HG03457 (cell line): ENCODE data around the gene FAM193A.
"Not testable (repeated sequence)": the region's sequence is repeated elsewhere in the genome, so short reads cannot be mapped to it uniquely, and the experiment has no call there.

Experiments
- ATAC-seq: cut with Tn5 transposase; IDR thresholded peaks from one replicate; pipeline ENCODE4 v1.9.1; 2021; ENCODE audit warnings: moderate number of reproducible peaks; ENCODE audit not compliant: unreplicated experiment

FAM193A gene

DNA sequence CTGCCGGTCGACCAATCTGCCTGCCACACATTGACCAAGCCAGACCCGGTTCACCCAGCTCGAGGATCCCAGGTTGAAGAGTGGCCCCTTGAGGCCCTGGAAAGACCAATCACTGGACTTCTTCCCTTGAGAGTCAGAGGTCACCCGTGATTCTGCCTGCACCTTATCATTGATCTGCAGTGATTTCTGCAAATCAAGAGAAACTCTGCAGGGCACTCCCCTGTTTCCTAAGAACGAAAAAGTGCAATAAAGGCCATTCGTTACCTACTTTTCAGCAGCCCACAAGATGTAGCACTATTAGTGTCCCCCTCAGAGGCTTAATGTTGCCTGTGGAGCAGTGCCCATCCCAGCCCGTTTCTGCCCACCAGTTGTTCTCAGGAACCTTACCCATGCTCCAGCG lies 22.3 kb upstream of the FAM193A start:
- ATAC-seq, result not testable (repeated sequence)

DNA sequence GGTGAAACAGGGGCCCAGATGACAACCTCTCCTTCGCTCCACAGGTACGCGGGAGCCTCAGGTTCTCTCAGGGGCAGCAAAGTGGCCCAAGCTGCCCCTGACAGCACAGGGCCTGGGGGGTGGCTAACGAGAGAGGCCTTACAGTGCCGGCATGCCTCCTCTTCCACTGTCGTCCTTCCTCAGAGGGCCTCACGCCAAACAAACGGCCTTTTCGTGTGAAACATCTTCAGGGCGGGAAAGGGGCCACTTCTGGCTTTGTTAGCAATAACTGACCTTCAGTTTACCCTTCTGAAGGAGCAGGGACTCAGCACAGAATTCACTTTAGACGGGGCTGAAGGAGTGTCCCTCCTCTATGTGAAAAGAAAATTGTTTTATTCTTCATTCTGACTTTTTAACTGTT lies 21.5 kb upstream of the FAM193A start:
- ATAC-seq, result not testable (repeated sequence)

DNA sequence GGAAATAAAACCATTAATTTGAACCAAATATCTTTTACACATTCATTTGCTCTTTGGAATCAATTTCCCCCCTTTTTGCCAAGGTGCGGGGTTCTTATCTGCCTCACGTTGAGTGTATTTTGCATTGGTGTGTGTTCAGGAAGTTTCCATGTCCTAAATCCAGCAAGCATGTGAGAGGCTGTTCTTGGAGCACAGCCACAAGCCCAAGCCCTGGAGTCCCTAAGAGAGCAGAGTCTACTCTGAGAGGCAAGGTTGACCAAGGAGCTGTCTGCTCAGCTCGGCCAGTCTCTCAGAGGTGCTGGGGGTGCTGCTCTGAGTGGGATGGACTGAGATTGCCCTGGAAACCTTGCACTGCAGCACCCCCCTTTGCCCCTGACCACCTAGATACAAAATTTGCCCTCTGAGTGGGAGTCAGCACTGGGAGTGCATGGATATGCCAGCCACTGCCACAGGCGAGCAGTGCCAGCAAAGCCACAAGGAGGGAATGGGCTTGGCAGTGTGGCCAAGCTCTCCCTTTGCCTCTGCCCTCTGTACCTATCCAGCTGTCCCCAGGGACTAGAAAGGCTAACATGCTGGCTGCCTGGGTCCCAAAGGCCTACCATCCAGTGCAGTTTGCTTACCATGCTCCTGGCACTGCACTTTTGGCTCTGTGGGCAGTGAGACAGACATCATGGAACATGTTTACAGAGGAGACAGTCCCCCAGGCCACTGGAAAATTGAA lies 20.5 kb upstream of the FAM193A start:
- ATAC-seq, result no peak

DNA sequence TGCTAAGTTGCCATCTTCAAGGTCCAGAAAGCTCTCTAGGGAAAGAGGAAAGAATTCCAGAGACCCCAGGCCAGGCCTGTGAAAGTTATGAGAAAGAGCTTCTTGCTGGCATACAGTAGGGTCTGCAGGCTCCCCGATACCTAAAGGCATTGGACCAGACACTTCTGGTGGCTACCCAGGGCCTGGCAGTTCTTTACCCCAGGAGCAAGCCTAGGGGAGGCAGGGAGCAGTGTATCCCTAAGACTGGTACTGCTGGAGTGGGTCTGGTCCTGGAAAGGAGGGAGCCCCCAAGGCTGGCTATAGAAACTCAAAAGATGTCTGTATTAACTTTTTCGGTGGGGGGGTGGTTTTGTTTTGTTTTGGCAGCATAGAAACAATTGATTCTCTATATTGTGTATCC lies 19.8 kb upstream of the FAM193A start:
- ATAC-seq, result no peak

DNA sequence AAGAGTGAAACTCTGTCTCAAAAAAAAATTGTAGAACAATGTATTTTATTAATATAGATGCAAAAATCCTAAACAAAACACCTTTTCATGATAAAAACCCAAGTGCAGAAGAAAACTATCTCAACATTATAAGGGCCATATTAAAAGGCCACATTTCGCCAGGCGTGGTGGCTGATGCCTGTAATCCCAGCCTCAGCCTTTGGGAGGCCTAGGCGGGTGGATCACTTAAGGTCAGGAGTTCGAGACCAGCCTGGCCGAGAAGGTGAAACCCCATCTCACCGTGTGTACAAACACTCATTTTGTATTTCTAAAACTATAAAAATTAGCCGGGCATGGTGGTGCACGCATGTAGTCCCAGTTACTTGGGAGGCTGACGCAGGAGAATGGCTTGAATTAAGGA lies 9.9 kb upstream of the FAM193A start:
- ATAC-seq, result no peak

DNA sequence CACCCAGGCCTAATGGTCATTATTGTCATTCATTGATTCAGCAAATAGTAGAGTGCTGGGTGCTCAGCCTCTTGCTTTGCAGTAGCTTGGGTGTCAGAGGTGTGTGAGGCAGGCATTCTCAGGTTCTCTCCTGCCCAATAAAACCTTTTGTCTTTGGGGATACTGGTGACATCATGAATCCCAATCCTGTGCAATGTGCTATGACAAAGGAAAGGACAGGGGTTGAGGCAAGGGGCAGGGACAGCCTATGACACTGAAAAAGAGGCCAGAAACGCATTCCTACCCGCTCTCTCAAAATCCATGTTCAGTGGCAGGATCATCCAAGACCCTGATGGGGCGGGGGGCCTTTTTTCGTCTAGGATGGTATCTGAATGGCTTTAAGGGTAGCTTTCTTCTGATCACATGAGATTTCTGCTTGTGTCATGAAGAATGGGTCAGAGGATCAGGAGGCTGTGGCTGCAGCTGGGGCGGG lies 1.5 kb upstream of the FAM193A start:
- ATAC-seq, result no peak

DNA sequence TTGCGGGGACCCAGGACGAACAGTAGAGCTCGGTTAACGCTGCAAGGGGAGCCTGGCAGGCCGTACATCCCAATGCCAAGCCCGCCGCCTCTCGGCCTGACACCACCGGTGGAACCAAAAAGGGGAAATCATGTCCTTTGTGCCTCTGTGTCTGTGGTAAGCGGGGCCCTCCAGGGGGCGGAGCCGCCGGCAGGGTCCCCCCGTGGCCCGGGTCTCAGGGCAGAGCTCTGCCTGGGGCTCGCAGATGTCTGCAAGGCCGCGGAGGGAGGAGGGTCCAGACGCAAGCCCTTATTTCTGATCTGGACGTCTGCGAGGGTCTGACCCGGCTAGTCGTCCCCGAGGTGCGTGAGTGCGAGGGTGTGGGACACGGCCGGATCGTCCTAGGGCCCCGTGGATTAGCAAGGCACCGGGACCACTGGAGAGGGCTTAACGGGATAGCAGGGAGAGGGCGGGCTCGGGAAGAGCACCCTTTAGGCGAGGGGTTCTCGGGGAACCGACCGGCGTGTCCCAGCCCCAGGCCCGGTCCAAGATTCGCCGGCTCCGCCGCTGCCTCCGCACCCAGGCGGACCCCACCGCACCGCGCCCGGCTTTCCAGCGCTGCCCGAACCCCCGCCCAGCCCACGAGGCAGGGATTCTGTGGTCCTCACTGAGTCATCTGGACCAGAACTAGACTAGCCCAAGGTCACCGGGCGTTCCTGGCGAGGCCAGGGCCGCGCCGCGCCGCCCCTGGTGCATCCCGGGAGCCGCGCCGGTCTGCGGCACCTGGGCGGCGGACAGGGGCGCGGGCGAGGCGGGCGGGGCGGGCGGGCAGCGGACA lies 863 bp upstream of the FAM193A start:
- ATAC-seq, result no peak

DNA sequence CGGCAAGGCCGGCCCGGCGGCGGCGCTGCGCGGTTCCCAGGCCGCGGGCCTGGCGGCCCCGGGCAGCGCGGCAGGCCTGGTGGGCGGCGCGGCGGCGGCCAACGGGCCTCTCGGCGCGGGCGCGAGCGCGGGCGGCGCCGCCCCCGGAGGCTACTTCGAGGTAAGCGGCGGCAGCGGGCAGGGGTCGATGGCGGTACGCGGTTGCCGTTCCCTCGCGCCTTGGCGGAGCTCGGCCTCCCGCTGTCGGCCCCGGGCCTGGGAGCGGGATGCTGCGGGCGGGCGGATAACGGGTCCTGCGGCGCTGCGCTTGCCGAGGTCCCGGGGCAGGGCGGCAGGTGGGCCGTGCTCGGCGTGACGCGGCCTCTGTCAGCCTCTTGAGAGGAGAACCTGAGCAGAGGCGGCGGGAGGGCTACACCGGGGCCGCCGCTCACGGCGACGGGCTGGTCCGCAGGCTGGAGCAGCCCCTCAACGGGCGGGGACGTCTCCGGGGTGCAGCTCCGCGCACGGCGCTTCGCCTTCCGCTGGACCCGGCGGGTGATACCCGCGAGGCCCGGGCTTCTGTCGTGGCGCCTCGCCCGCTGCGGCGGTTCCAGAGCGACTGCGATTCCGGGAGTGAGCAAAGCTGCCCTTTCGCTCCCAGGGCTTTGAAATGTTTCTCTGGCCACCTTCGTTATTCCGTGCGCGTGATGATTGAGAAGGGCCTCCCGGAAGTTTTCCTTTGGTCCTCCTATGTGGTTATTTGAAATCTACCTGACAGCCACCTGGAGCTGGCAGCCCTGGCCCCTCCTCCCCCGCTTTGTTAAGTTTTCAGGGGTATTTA lies 774 bp downstream of the FAM193A start:
- ATAC-seq, result peak; percentile 7

DNA sequence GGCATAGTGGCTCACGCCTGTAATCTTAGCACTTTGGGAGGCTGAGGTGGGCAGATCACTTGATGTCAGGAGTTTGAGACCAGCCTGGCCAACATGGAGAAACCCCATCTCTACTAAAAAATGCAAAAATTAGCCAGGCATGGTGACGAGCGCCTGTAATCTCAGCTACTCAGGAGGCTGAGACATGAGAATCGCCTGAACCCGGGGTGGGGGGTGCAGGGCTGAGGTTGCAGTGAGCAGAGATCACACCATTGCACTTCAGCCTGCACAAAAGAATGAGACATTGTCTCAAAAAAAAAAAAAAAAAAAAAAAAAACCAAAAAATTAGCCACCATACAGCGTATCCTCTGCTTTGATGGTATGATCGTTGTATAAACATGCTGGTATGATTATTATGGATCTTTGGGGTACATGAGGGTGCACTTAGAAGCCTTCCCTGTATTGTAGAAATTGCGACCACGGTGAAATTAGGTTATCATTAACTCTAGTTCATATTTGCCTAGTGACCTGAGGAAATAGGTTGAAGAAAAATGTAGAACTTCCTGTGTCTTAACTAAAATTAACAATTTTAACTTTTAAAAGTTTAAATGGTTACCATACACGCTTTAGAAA lies 7.2 kb downstream of the FAM193A start:
- ATAC-seq, result not testable (repeated sequence)

DNA sequence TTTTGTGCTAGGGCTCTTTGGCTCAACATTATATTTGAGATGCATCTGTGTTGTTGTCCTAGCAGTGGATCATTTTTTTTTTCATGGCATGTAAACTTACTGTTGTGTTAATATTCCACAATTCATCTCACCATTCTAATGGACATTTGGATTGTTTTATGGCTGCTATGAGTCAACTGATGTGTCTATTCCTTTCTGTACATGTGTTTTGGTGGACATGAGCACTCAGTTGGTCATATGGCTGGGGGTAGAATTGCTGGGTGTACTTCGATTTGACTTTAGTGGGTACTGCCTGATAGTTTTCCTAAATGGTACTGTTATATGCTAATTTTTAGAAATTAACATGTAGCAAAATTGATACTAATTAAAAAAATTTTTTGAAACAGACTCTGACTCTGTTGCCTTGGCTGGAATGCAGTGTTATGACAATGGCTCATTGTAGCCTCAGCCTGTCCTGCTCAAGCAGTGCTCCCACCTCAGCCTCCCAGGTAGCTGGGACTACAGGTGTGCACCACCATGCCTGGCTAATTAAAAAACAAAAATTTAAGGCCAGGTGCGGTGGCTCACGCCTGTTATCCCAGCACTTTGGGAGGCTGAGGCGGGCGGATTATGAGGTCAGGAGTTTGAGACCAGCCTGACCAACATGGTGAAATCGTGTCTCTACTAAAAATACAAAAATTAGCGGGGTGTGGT lies 9.0 kb downstream of the FAM193A start:
- no peak for ATAC-seq

DNA sequence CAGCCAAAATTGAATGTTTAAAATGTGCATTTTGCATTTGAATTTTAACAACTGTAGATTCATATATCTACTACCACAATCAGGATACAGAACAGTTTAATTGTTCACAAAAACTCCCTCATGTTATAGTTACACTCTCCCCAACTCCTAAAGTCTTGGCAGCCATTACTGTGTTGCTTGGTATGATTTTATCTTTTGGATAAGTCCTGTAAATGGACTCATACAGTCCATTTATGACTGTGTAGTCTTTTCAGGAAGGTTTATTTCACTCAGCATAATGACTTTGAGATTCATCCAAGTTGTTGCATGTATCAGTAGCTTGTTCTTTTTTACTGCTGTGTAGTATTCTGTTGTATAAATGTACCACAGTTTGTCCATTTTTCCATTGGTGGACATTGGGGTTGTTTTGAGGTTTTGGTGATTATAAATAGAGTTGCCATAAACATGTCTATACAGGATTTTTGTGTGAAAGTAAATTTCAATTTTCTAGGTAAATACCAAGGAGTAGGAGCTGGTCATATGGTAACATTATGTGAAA lies 9.9 kb downstream of the FAM193A start:
- ATAC-seq, result no peak

DNA sequence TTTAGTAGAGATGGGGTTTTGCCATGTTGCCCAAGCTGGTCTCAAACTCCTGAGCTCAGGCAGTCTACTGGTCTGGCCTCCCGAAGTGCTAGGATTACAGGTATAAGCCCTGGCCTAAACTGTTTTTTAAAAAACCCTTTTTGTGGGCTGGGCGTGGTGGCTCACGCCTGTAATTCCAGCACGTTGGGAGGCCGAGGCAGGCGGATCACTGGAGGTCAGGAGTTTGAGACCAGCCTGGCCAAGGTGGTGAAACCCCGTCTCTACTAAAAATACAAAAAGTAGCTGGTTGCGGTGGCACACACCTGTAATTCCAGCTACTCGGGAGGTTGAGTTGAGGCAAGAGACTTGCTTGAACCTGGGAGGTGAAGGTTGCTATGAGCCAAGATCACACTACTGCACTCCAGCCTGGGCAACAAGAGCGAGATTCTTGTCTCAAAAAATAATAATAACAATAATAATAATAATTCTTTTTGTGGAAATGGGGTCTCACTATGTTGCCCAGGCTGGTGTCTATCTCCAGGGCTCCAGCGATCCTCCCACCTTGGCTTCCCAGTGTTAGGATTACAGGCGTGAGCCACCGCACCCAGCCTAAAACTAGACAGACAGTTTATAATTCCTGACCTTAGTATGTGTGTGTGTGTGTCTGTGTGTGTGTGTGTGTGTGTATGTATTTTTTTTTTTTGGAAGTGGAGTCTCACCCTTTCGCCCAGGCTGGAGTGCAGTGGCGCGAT lies 10.7 kb downstream of the FAM193A start:
- ATAC-seq, result not testable (repeated sequence)

DNA sequence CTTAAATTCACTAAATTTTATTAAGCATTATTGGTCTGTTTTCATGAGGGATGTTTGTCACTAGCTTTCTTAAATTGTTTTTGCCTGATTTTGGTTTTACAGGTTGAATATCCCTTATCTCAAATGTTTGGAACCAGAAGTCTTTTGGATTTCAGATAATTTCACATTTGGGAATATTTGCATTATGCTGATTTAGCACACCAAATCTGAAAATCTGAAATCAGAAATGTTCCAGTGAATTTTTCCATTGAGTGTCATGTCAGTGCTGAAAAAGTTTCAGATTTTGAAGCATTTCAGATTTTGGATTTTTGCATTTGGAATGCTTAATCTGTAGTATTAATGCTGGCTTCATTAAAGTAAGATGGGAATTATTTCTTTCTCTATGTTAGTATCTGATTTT lies 14.7 kb downstream of the FAM193A start:
- no peak for ATAC-seq

DNA sequence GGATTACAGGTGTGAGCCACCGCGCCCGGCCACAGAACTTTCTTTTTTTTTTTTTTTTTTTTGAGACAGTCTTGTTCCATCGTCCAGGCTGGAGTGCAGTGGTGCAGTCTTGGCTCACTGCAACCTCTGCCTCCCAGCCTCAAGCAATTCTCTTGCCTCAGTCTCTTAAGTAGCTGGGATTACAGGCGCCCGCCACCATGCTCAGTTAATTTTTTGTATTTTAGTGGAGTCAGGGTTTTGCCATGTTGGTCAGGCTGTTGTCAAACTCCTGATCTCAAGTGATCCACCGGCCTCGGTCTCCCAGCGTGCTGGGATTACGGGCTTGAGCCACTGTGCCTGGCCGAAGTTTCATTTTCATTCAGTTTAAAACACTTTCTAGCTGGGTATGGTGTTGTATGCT lies 16.4 kb downstream of the FAM193A start:
- no peak for ATAC-seq

DNA sequence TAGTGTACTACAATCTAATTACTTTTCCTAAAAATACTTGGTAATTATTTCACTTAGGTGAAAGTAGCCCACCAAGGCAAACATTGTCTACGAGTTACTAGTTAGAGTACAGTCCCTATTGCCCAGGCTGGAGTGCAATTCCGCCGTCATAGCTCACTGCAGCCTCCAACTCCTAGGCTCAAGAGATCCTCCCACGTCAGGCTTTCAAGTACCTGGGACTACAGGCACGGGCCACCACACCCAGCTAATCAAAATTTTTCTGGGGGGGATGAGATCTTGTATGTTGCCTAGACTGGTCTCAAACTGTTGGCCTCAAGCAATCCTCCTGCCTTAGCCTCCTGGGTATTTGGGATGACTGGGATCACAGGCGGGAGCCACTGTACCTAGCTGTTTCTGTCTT lies 21.9 kb downstream of the FAM193A start:
- no peak for ATAC-seq

DNA sequence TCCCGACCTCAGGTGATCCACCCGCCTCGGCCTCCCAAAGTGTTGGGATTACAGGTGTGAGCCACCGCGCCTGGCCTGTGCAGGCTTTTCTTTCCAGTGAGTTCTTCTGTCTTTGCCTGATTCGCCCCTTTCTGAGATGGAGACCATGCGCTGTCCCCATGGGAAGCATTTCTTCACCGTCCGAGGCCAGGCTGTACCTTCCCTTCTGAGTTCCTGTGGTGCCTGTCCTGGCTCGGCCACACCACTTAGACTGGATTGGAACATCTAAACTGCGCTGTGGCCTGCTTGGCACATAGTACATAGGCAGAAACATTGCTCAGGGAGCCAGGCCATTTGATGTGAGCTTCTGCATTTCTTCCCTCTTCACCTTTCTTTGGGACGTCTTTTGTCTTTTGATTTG lies 23.7 kb downstream of the FAM193A start:
- no peak for ATAC-seq

DNA sequence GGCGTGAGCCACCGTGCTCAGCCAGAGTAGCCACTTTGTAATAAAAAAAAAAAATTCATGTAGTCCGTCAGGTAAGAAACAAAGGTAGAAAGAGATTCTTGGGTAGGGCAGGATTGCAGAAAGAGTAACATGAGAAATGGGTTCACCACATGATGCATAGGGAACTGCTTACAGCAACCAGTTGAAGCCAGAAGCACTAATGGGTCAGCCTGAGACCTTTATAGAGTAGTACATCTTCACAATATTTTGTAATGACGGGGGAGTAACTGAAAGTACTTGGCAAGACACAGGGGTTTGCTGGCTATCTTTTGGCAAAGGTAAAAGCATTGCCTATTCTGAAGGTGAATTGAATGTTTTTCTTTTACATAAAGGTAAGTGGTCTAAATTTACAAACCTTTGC lies 29.1 kb downstream of the FAM193A start:
- no peak for ATAC-seq

DNA sequence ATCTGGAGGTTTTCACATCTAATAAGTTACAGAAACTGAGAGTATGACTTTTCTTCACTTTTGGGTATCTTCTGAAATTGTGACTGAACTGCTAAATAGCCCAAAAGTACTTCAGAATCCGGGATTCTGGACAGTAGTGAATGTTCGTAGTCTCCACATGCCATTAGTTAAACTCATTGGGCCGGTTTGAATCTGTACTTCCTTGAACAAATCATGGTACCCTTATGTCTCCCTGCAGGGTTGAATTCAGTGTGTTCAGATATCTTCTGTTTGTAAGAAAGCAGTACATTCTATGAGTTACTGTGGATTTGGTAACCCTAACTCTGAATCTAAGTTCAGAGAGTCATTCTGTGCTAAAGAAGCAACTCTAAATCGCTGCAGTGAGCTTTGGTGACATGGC lies 33.6 kb downstream of the FAM193A start:
- ATAC-seq, result no peak

DNA sequence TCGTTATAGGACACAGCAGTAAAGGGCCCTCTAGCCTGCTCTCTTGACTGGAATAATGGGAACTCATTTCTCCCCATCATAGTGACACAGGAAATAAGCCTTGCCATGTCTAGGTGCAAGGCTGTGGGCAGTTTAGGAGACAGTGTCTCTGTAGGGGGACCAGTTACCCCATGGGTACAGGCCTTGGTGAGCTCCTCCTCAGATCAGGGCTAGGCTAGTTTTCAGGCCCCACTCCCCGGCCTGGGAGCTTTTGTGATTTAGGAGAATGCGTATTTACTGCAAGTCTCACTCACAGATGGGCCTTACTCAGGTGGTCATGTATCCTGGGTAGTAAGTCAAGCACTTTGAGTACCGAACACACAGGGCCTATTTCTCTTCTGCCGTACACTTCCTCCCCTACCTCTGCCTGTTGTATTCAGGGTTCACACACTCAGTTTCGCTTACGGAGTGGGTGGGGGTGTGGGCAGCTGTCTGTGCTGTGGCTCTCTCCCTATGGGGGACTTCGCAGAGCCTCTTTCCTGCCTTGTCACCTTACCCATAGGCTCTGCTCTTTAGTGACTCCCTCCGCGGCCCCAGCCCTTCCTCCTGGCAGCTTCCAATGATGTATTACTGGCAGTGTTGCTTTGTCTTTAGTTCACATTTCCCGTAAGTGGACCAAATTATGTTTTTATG lies 34.2 kb downstream of the FAM193A start:
- ATAC-seq, result peak; percentile 87
